Measurements from ENCODE around the gene KCTD1.

Gene KCTD1

DNA sequence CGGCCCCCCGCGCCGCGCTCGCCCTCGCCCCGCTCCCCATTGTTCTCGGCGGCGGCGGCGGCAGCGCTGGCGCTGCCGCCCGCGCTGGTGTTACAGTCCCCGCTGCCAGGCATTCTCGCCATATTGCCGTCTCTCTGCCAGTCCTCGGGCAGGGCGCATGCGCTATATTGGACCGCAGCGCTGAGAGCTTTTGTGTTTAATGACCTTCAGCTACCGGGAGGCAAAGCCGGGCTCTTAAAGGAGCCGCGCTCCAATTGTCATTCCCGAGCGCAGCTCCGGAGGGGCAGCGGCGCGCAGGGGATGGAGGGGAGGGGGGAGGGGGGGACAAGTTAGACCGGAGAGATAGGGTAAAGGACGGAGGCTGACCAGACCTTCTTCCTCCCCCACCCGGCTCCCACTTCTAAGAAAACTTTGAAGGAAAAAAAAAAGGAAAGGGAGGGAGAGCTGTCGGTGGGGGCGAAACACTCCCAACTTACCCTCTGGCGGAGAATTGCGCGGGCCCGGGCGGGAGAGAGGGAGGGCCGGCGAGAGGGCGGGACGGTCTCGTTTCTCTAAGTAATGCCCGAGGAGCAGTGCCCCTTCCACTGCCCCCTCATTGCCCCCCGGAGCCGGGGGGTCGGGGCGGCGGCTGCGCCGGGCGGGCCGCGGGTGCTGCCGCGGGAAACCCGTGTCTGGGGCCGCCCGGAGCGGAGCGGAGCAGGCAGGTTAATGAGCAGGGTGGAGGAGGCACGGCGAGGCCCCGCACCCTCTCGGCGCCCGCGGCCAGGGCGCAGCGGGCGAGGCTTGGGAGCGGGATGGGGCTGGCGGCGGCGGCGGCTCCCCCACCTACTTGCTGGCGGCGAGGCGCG, at the start of gene KCTD1:
Gene KCTD1, minus strand, starts transcription at position 139 of the 848 bp plus-strand sequence. Its CDS starts 17 bp downstream, at position 122.
- DNase-seq (ENCODE audit: low read depth in 1 of 2, low spot score in 1 of 2): peak; percentile 91 to 92
- TF ChIP-seq JUND (IDR thresholded peaks at IDR 0.05; ENCODE audit: low read depth): no peak
- in situ Hi-C loops (cut with HindIII; ENCODE audit: low pct_unique_long_range_greater_than_20kb, low sequenced_read_pairs): no loop called here

DNA sequence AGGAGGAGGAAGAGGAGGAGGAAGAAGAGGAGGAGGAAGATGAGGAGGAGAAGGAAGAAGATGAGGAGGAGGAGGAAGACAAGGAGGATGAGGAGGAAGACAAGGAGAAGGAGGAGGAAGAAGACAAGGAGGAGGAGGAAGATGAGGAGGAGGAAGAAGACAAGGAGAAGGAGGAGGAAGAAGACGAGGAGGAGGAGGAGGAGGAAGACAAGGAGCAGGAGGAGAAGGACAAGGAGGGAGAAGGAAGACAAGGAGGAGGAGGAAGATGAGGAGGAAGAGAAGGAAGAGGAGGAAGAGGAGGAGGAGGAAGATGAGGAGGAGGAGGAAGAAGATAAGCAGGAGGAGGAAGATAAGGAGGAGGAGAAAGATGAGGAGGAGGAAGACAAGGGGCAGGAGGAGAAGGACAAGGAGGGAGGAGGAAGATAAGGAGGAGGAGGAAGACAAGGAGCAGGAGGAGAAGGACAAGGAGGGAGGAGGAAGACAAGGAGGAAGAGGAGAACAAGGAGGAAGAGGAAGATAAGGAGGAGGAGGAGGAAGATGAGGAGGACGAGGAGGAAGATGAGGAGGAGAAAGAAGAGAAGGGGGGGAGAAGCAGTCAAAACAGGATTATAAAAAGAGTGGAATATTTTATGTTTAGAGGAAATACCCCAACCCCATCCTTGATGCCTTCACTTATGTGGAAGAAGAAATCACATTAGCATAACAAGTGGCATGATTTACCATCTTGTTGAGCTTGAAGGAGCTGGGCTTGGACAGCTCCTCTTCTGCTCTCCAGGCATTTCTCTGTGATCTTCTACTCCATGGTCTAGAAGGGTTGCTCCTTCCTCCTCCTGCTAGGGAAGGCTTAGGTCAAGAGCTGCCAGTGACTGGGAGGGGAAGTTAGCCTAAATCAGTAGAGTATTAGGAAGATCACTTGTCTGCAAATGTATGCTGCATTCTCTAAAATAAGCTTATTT, 45.3 kb upstream of the KCTD1 start:
- DNase-seq (ENCODE audit: low read depth in 1 of 2, low spot score in 1 of 2): no peak
- in situ Hi-C loops (cut with HindIII; ENCODE audit: low pct_unique_long_range_greater_than_20kb, low sequenced_read_pairs): no loop called here
- no peak for TF ChIP-seq JUND (IDR thresholded peaks at IDR 0.05; ENCODE audit: low read depth)

DNA sequence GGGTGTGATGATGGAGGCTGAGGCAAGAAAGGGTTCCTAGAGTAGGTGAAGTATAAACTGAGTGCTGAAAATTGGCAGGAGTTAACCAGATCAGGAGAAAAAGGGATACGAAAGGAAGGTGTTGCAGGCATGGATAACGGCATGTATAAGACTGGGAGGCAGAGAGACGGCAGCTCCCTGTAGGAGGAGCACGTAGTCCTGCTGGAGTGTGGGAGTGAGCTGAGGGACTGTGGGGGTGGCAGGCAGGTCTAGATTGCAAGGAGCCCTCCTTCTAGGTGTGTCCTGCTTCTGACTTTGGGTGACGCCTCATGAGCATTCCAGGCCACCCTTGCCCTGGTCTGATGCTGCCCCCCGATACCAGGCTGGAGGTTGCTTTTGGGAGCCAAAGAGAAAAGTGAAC, 36.4 kb upstream of the KCTD1 start:
- TF ChIP-seq JUND (IDR thresholded peaks at IDR 0.05; ENCODE audit: low read depth): no peak
- in situ Hi-C loops (cut with HindIII; ENCODE audit: low pct_unique_long_range_greater_than_20kb, low sequenced_read_pairs): no loop called here
- DNase-seq (ENCODE audit: low read depth in 1 of 2, low spot score in 1 of 2): no peak

DNA sequence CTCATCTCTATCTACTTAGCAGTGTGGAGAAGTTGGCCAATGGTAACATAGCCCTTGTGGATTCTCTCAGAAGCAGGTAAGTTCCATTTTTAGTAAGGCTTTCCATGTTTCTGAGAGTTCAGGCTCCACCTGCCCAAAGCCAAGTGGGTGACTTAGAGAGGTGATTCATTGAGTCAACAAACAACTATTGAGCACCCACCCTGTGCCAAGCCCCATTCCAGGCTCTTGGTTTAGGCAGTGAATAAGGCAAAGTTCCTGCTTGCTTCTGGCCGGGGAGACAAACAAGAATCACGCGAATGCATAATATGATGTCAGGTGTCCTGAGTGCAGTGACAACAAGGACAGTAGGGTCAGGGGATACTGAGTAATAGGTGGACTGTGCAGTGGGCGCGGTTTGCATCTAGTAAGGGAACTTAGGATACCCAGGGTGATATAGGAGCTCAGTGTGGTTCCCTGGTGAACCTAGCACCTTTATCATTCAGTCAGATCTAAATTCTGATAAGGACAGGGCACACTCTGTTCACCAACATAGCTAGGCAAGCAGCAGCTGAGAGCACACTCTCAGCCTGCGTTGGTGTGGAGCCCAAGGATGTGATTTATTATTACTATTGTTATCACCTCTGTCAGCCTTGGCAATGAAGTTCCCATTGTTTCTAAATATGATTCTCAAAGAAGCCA, 31.7 kb upstream of the KCTD1 start:
- TF ChIP-seq JUND (IDR thresholded peaks at IDR 0.05; ENCODE audit: low read depth): no peak
- in situ Hi-C loops (cut with HindIII; ENCODE audit: low pct_unique_long_range_greater_than_20kb, low sequenced_read_pairs): no loop called here
- no peak for DNase-seq (ENCODE audit: low read depth in 1 of 2, low spot score in 1 of 2)

DNA sequence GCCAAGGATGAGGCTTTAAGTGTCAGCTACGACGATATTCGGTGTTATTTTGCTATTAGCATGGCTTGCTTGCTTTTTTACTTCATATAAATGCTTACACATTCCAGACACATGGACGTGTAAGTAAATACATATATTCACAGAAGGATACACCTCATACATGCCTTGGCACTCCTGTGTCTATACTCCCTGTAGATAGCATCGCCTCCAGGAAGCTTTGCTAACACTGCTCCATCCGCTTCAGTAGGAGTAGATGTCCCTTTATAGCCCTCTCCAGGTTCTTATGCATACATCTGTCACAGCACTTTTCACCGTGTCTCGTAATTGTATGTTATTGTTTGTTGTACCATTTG, 27.5 kb upstream of the KCTD1 start:
- DNase-seq (ENCODE audit: low read depth in 1 of 2, low spot score in 1 of 2): peak; percentile 14 to 81
- TF ChIP-seq JUND (IDR thresholded peaks at IDR 0.05; ENCODE audit: low read depth): no peak
- in situ Hi-C loops (cut with HindIII; ENCODE audit: low pct_unique_long_range_greater_than_20kb, low sequenced_read_pairs): no loop called here

DNA sequence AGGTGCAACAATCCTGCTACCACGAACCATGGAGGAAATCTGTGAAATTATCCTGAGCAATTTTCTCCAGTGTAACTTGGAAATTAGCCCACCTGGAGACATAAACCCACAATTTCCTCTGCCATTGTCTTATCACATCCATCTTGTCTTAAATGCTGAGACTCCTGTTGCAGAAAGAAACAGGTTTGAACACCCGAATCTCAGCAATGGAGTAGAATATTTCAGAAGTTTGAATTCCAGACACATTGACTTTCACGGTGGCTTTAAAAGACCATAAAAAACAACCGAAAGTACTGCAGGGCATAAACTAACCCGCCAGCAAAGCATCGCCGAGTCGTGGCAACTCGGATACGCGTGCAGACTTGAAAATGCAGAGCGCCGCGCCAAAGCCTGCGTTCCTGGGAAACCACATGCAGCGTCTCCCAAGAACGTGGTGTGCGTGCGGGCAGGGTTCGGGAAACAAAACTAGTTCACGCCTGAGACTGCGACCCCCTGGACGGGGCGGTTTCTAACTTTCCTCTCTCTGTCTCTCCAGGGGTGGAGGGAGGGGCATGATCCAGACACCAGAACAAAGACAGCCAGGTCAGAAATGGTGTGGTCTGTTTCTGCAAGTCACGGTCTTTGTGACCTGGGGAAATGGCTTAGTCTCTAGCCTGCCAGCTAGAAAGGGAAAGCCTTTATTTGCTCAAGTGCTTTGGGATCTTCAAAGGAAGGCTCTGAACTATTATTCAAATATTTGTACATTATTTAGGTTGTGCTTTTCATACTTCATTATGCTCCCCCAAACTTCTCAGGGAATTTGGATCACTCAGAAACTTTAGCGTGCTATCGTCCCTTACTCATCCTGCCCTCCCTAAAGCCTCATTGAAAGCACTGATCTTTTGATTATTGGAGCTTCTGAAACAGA, 26.9 kb upstream of the KCTD1 start:
- in situ Hi-C loops (cut with HindIII; ENCODE audit: low pct_unique_long_range_greater_than_20kb, low sequenced_read_pairs): no loop called here
- peak; percentile 17 to 72 for DNase-seq (ENCODE audit: low read depth in 1 of 2, low spot score in 1 of 2)
- no peak for TF ChIP-seq JUND (IDR thresholded peaks at IDR 0.05; ENCODE audit: low read depth)

DNA sequence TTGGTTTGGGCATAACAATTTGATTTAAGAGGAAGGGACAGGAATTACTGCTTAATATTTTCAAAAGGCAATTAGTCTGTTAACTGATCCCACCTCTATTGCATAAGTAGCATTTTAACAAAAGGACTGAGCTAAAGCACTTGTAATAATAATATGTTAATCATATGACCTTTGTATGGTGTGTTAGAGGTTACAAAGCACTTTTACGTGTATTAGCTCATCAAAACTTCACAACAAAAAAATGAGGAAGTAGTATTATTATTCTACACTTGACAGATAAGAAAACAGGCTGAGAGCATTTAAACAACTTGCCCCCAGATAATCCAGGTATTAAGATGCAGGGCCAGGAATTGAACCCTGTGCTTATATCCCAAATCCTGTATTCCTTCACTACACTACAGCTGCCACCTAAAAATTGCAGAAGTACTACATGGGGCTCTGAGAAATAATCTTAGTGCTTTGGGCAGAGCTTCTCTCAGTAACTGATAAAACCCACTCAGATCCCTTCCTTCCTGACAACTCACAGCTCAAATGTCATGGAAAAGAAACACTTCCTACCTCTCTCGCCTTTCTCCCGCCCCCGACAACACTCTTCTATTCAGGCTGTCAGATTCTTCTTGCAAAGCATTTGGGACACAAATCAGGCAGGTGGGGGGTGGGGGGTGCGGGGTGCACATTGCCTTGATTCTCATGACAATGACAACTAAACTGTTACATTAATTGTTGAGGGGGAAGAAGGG, 20.7 kb upstream of the KCTD1 start:
- TF ChIP-seq JUND (IDR thresholded peaks at IDR 0.05; ENCODE audit: low read depth): no peak
- DNase-seq (ENCODE audit: low read depth in 1 of 2, low spot score in 1 of 2): no peak
- in situ Hi-C loops (cut with HindIII; ENCODE audit: low pct_unique_long_range_greater_than_20kb, low sequenced_read_pairs): no loop called here

DNA sequence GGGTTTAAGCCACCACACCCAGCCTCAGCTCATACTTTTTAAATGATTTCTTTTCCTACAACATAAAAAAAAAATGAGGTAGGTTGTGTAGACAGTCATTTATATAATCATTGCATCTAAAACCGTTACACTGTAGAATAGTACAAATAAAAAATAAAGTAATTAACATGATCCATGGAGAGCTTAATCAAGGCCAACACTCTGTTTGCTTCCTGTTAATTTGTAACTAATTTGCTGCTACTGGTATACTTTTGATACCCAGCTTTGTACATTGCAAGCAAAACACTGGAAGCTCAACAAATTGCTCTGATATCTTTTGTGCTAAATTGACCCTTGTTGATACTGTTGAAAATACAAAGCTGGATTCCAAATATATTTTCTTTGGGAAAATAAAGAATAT, 20.2 kb upstream of the KCTD1 start:
- no peak for TF ChIP-seq JUND (IDR thresholded peaks at IDR 0.05; ENCODE audit: low read depth)
- no peak for DNase-seq (ENCODE audit: low read depth in 1 of 2, low spot score in 1 of 2)
- in situ Hi-C loops (cut with HindIII; ENCODE audit: low pct_unique_long_range_greater_than_20kb, low sequenced_read_pairs): no loop called here

DNA sequence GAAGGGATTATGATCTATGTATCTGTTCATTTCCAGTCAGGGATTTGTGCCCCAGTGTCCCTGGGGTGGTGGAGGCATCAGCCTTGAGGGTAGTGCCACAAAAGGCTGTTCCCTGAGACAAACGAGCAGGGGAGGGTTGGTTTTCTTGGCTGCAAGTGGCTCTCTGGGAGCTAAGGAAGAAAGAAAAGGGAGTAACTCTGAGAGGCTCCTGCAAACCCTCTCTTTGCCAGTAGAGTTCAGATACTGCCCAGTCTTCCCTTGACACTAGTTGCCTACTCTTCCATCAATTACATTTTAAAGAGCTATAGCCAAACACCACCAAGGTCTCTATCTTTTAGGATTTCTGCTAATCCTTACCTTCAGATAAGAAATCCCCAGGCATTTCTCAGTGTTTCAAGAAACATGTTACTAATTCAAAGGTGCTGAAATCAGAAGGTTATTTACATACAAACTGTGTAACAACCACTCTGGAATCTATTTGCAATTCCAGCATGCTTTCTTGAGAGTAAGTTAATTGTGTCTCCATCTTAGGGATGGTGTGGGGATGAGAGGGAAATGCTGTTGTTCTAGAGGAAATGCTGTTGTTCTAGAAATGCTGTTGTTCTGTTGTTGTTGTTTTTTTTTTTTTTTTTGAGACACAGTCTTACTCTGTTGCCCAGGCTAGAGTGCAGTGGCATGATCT, 18.7 kb upstream of the KCTD1 start:
- peak in 1 of 2 experiments; percentile 27 for DNase-seq (ENCODE audit: low read depth in 1 of 2, low spot score in 1 of 2)
- in situ Hi-C loops (cut with HindIII; ENCODE audit: low pct_unique_long_range_greater_than_20kb, low sequenced_read_pairs): no loop called here
- no peak for TF ChIP-seq JUND (IDR thresholded peaks at IDR 0.05; ENCODE audit: low read depth)

DNA sequence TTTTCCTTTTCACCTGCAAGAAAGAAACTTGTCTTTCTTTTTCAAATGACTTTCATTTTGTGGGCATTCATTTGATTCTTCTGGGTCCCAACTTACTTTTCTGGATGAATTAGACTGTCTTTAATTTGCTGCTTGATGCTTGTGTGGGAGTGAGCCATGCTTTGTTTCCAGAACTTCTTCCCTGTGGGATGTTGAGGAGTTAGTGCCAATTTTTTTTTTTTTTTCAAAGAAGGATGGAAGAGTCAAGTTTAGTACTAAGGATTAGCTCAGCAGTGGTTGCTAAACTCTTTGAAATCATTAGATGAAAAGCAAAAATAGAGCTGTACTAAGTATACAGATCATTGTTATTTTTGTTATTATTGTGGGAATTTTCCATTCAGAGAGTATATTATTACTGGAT, 17.2 kb upstream of the KCTD1 start:
- TF ChIP-seq JUND (IDR thresholded peaks at IDR 0.05; ENCODE audit: low read depth): no peak
- in situ Hi-C loops (cut with HindIII; ENCODE audit: low pct_unique_long_range_greater_than_20kb, low sequenced_read_pairs): no loop called here
- DNase-seq (ENCODE audit: low read depth in 1 of 2, low spot score in 1 of 2): no peak

DNA sequence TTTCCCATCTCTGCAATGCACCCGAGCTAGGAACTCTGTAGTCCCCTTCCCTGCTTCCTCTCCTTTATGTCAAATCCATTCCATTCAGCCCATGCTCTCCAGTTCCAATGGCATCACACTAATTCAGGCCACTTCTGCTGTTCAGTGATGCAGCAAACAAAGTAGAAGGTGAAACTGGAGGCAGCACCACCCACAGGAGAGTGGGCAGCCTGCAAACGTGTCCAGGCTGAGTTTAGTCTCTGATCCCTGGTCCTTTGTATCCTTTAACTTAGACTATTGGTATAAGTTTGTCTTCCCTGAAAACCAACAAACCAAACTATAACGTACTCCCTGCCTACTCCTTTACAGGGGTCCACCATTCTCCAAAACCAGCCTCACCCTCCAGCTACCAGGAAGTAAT, 14.7 kb upstream of the KCTD1 start:
- in situ Hi-C loops (cut with HindIII; ENCODE audit: low pct_unique_long_range_greater_than_20kb, low sequenced_read_pairs): no loop called here

More for the DNA sequence above, 14.7 kb upstream of the KCTD1 start:
- no peak for DNase-seq (ENCODE audit: low read depth in 1 of 2, low spot score in 1 of 2)
- no peak for TF ChIP-seq JUND (IDR thresholded peaks at IDR 0.05; ENCODE audit: low read depth)

All from T47D (cell line).